T-helper 1 cell treated with Interleukin-12 subunit alpha and Interleukin-12 subunit beta and Interleukin-4 antibody, amounts not matched to agents 30 μg/mL and 1 μg/mL, for 36 hours (primary cell): Measurements from ENCODE around the gene BCKDHA.
"Not testable (repeated sequence)": the region's sequence is repeated elsewhere in the genome, so short reads cannot be mapped to it uniquely, and the experiment has no call there.

Experiments
- H3K27ac Mint-ChIP-seq: one replicate; pipeline ENCODE4 v1.8.0; 2021; ENCODE audit warnings: mild to moderate bottlenecking, mixed read lengths
- H3K27me3 Mint-ChIP-seq: one replicate; pipeline ENCODE4 v1.8.0; 2021; ENCODE audit warnings: low read depth, mixed read lengths
- H3K36me3 Mint-ChIP-seq: one replicate; pipeline ENCODE4 v1.8.0; 2021; ENCODE audit warnings: low read depth, mixed read lengths
- H3K4me1 Mint-ChIP-seq: one replicate; pipeline ENCODE4 v1.8.0; 2021; ENCODE audit warnings: low read depth, mixed read lengths
- H3K4me3 Mint-ChIP-seq: one replicate; pipeline ENCODE4 v1.8.0; 2021; ENCODE audit warnings: mild to moderate bottlenecking, moderate library complexity, mixed read lengths
- H3K9me3 Mint-ChIP-seq: one replicate; pipeline ENCODE4 v1.8.0; 2021; ENCODE audit warnings: mixed read lengths

The BCKDHA gene

DNA sequence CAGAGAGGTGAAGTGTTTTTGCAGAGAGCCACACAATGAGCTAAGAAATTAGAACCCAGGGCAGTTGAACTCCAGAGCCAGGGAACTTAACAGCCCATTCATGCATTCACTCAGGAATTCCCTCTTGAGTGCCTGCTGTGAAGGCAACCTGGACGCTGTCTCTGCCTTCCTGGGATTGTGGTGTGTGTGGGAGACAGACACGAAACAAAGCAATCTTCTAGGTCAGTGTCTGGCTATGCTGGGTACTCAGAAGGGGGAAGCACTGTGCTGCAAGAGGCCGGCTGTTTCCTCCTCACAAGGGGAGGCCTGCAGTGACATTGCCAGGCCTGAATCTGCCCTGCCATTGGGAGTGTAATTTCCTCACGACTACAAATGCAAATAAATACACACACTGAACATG lies 9.7 kb downstream of the BCKDHA start:
- peaks cover 4% of the 10 kb centered on the region for H3K4me1 Mint-ChIP-seq
- no peaks in the 10 kb centered on the region for H3K27me3 Mint-ChIP-seq
- H3K36me3 Mint-ChIP-seq: peaks cover 4% of the 10 kb centered on the region
- no peaks in the 10 kb centered on the region for H3K9me3 Mint-ChIP-seq
- no peak overlapping the region for H3K27ac Mint-ChIP-seq
- no peak overlapping the region for H3K4me3 Mint-ChIP-seq

GRCh38 chr19:41408256-41408655 lies 10.6 kb downstream of the BCKDHA start:
- Mint-ChIP-seq H3K27ac (no peak overlapping the region), H3K4me3 (no peak overlapping the region), H3K4me1 (peaks cover 4% of the 10 kb centered on the region), H3K9me3 (no peaks in the 10 kb centered on the region), H3K36me3 (peaks cover 4% of the 10 kb centered on the region), H3K27me3 (no peaks in the 10 kb centered on the region)

DNA sequence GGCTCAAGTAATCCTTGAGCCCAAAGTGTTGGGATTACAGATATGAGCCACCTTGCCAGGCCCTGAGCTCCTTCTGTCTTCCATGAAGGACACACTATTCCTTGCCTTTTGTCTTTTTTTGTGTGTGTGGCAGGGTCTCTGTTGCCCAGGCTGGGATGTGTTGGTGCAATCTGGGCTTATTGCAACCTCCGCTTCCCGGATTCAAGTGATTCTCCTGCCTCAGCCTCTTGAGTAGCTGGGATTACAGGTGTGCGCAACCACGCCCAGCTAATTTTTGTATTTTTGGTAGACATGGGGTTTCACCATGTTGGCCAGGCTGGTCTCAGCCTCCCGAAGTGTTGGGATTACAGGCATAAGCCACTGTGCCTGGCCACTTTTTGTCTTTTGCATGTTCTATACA lies 11.2 kb downstream of the BCKDHA start:
- H3K27me3 Mint-ChIP-seq, H3K36me3 Mint-ChIP-seq, H3K4me3 Mint-ChIP-seq, H3K27ac Mint-ChIP-seq, H3K9me3 Mint-ChIP-seq, H3K4me1 Mint-ChIP-seq: not testable (repeated sequence)

GRCh38 chr19:41409288-41409687 lies 11.7 kb downstream of the BCKDHA start:
- Mint-ChIP-seq H3K27me3 (no peaks in the 10 kb centered on the region), H3K27ac (no peak overlapping the region), H3K4me3 (no peak overlapping the region), H3K9me3 (no peaks in the 10 kb centered on the region), H3K36me3 (peaks cover 10% of the 10 kb centered on the region), H3K4me1 (peaks cover 4% of the 10 kb centered on the region)

GRCh38 chr19:41410336-41411054 lies 12.9 kb downstream of the BCKDHA start:
- Mint-ChIP-seq H3K4me1 (peaks cover 4% of the 10 kb centered on the region), H3K4me3 (no peak overlapping the region), H3K27me3 (no peaks in the 10 kb centered on the region), H3K9me3 (no peaks in the 10 kb centered on the region), H3K27ac (no peak overlapping the region), H3K36me3 (peaks cover 13% of the 10 kb centered on the region)

GRCh38 chr19:41411100-41411967 lies 13.7 kb downstream of the BCKDHA start:
- Mint-ChIP-seq H3K36me3 (peaks cover 13% of the 10 kb centered on the region), H3K9me3 (no peaks in the 10 kb centered on the region), H3K4me3 (no peak overlapping the region), H3K4me1 (peaks cover 4% of the 10 kb centered on the region), H3K27me3 (no peaks in the 10 kb centered on the region), H3K27ac (no peak overlapping the region)

- H3K9me3 Mint-ChIP-seq: no peaks in the 10 kb centered on the region
- H3K36me3 Mint-ChIP-seq: peaks cover 13% of the 10 kb centered on the region
- H3K27ac Mint-ChIP-seq: no peak overlapping the region
- H3K27me3 Mint-ChIP-seq: no peaks in the 10 kb centered on the region
- H3K4me1 Mint-ChIP-seq: peaks cover 4% of the 10 kb centered on the region
- no peak overlapping the region for H3K4me3 Mint-ChIP-seq
Observed at GRCh38 chr19:41411968-41412265, 14.3 kb downstream of the BCKDHA start.

GRCh38 chr19:41412953-41413352 lies 15.3 kb downstream of the BCKDHA start:
- H3K4me3 Mint-ChIP-seq: no peak overlapping the region
- no peaks in the 10 kb centered on the region for H3K27me3 Mint-ChIP-seq
- H3K36me3 Mint-ChIP-seq: peaks cover 14% of the 10 kb centered on the region
- H3K9me3 Mint-ChIP-seq: no peaks in the 10 kb centered on the region
- H3K4me1 Mint-ChIP-seq: peaks cover 3% of the 10 kb centered on the region
- H3K27ac Mint-ChIP-seq: no peak overlapping the region

- H3K27me3 Mint-ChIP-seq: no peaks in the 10 kb centered on the region
- H3K27ac Mint-ChIP-seq: no peak overlapping the region
- peaks cover 3% of the 10 kb centered on the region for H3K4me1 Mint-ChIP-seq
- H3K4me3 Mint-ChIP-seq: no peak overlapping the region
- peaks cover 14% of the 10 kb centered on the region for H3K36me3 Mint-ChIP-seq
- H3K9me3 Mint-ChIP-seq: no peaks in the 10 kb centered on the region
Observed at GRCh38 chr19:41413947-41414346, 16.3 kb downstream of the BCKDHA start.

DNA sequence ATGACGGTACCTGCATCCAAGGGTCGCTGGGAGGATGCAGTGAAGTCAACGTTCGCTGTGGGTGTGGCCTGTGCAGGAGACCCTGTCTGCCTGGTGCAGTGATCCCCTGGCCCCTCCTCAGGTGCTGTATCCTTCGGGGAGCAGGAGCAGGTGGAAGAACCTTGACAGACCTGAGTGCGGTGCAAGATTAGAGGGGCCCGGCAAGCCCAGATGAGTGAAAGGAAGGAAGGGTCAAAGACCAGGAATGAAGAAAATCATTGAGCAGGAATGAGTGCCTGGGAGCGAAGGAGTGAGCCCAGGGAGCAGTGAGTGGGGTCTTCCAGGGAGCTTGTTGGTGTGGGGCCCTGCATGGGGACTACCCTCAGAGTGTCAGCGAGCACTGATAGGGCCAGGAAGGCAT lies 16.8 kb downstream of the BCKDHA start:
- H3K36me3 Mint-ChIP-seq: peaks cover 17% of the 10 kb centered on the region
- H3K4me1 Mint-ChIP-seq: peaks cover 1% of the 10 kb centered on the region
- H3K4me3 Mint-ChIP-seq: no peak overlapping the region
- H3K27ac Mint-ChIP-seq: no peak overlapping the region
- no peaks in the 10 kb centered on the region for H3K27me3 Mint-ChIP-seq
- H3K9me3 Mint-ChIP-seq: no peaks in the 10 kb centered on the region

DNA sequence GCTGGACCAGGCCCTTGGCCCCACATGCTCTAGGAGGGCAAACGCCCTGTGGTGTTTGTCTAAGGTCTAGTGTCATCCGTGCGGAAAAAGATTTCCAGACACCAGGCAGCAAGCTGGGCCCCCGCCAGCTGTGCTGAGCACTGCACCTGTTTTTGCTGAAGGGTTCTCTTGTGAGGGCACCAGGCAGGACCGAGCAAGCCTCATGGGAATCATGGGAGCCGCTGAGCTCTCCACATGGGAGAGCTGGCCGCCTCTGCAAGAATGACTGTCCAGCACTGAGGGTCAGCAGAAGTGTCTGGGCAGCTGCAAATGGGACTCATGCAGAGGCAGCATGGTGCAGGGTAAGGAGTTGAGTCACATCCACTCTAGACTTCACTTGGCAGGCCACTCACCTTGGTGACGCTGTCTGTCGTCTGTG lies 17.5 kb downstream of the BCKDHA start:
- H3K27ac Mint-ChIP-seq: no peak overlapping the region
- no peaks in the 10 kb centered on the region for H3K4me1 Mint-ChIP-seq
- H3K36me3 Mint-ChIP-seq: peaks cover 17% of the 10 kb centered on the region

DNA sequence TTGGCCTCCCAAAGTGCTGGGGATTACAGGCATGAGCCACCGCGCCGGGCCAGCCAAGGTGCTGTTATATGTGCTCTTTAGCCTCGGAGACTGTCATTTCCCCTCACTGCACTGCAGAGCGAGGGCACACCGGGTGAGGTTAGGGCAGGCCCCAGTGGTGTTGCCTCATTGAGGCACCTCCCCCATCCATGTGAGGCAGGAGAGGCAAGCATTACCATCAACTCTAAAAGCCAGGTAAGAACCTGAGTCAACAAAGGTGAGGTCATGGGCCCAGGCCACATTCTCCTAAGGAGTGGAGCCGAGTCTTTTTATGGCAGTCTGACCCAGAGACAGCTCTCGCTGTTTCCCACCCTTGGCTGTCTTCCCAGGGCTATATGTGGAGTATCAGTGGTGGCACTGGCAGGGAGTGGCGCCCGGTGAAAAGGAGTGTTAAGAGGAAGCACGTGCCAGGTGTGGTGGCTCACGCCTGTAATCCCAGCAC lies 18.6 kb downstream of the BCKDHA start:
- H3K27me3 Mint-ChIP-seq: no peaks in the 10 kb centered on the region

More for the DNA sequence above, 17.5 kb downstream of the BCKDHA start:
- Mint-ChIP-seq H3K4me3 (no peak overlapping the region), H3K27me3 (no peaks in the 10 kb centered on the region), H3K9me3 (no peaks in the 10 kb centered on the region)

GRCh38 chr19:41420101-41420880 lies 22.7 kb downstream of the BCKDHA start:
- no peaks in the 10 kb centered on the region for H3K4me1 Mint-ChIP-seq
- H3K27ac Mint-ChIP-seq: no peak overlapping the region
- H3K36me3 Mint-ChIP-seq: peaks cover 15% of the 10 kb centered on the region
- H3K27me3 Mint-ChIP-seq: no peaks in the 10 kb centered on the region
- H3K4me3 Mint-ChIP-seq: no peak overlapping the region
- no peaks in the 10 kb centered on the region for H3K9me3 Mint-ChIP-seq

More for the DNA sequence above, 18.6 kb downstream of the BCKDHA start:
- no peak overlapping the region for H3K4me3 Mint-ChIP-seq
- no peaks in the 10 kb centered on the region for H3K9me3 Mint-ChIP-seq
- no peaks in the 10 kb centered on the region for H3K4me1 Mint-ChIP-seq
- peaks cover 20% of the 10 kb centered on the region for H3K36me3 Mint-ChIP-seq
- no peak overlapping the region for H3K27ac Mint-ChIP-seq

GRCh38 chr19:41421314-41421713 lies 23.7 kb downstream of the BCKDHA start:
- Mint-ChIP-seq H3K27me3 (no peaks in the 10 kb centered on the region), H3K4me3 (no peak overlapping the region), H3K9me3 (no peaks in the 10 kb centered on the region), H3K4me1 (no peaks in the 10 kb centered on the region), H3K27ac (no peak overlapping the region), H3K36me3 (peaks cover 16% of the 10 kb centered on the region)
